Endothelial cell of umbilical vein (primary cell): ENCODE measurements around the gene AURKAIP1.

Source experiments
- CTCF ChIP-seq, 2 donors: IDR thresholded peaks; 1 replicate in 1 of 2; 2 replicates in 1 of 2; pipeline ENCODE4 v1.5.1; 2011; ENCODE audit warnings: low read length in 2 of 2, mild to moderate bottlenecking in 2 of 2, moderate library complexity in 2 of 2, control low read depth in 1 of 2, inconsistent platforms in 1 of 2, low read depth in 1 of 2; ENCODE audit not compliant: insufficient read depth in 1 of 2; ENCODE audit errors: extremely low read depth in 1 of 2
- EZH2 ChIP-seq: IDR thresholded peaks from 2 replicates; pipeline ENCODE4 v1.6.1; 2012; ENCODE audit warnings: borderline replicate concordance, low read depth, mild to moderate bottlenecking, moderate library complexity, low read length, inconsistent platforms; ENCODE audit not compliant: severe bottlenecking
- FOS ChIP-seq: IDR thresholded peaks from 2 replicates; pipeline ENCODE4 v1.6.1; 2011; ENCODE audit warnings: mild to moderate bottlenecking, low read length, moderate library complexity, borderline replicate concordance; ENCODE audit not compliant: insufficient read depth
- POLR2A ChIP-seq: IDR thresholded peaks from 2 replicates; pipeline ENCODE4 v1.6.1; 2012; ENCODE audit warnings: low read depth, mild to moderate bottlenecking, control low read depth, low read length
- POLR2AphosphoS5 ChIP-seq: IDR thresholded peaks from 2 replicates; pipeline ENCODE4 v1.6.1; 2012; ENCODE audit warnings: low read depth, mild to moderate bottlenecking, control low read depth, low read length, moderate library complexity; ENCODE audit not compliant: insufficient read depth

GRCh38 chr1:1347663-1348419 lies 27.2 kb downstream of the AURKAIP1 start:
- TF ChIP-seq POLR2A (no peak), CTCF (IDR thresholded peaks at IDR 0.05; ENCODE audit: extremely low read depth in 1 of 2, insufficient read depth in 1 of 2, low read depth in 1 of 2, low read length in 2 of 2) (no peak), EZH2 (no peak), POLR2AphosphoS5 (no peak), FOS (no peak)
